ENCODE results near the gene C4orf51. TPM values are rescaled to one million over a fixed set of nuclear protein-coding genes. Genes with fewer than 3 reads are reported as not detected.

The C4orf51 gene
- total RNA-seq, 1 donor from 2014 or later = not detected

- no peak for DNase-seq
- no peak for ATAC-seq (ENCODE audit: poor library complexity)
- intact Hi-C loops (cut with DNase I) = no loop called here
These were observed 96.3 kb downstream of the C4orf51 start for GRCh38 chr4:145776208-145776607.

GRCh38 chr4:145779319-145779801 lies 99.4 kb downstream of the C4orf51 start:
- intact Hi-C loops (cut with DNase I) = no loop called here
- no peak for DNase-seq
- ATAC-seq (ENCODE audit: poor library complexity) = no peak

- intact Hi-C loops (cut with DNase I) = loop anchor here (5.0 kb wide), 1 partner anchor 339 kb away; no protein-coding TSS in a partner anchor
- ATAC-seq (ENCODE audit: poor library complexity) (no peak), DNase-seq (no peak)
These were observed 101.4 kb downstream of the C4orf51 start for GRCh38 chr4:145781351-145781750.

Other genes with a start within 250 kb of the C4orf51 start
- gene SMAD1, start 198.3 kb upstream of the C4orf51 start, total RNA-seq = 8.9 TPM
- gene MMAA, start 60.8 kb upstream of the C4orf51 start, total RNA-seq = 8.6 TPM